ENCODE data around the gene OGDH. TPM values are rescaled to one million over a fixed set of nuclear protein-coding genes. Genes with fewer than 3 reads are reported as not detected.

The OGDH gene
- total RNA-seq, 1 experiment from 2014 or later = 69.1 TPM

DNA sequence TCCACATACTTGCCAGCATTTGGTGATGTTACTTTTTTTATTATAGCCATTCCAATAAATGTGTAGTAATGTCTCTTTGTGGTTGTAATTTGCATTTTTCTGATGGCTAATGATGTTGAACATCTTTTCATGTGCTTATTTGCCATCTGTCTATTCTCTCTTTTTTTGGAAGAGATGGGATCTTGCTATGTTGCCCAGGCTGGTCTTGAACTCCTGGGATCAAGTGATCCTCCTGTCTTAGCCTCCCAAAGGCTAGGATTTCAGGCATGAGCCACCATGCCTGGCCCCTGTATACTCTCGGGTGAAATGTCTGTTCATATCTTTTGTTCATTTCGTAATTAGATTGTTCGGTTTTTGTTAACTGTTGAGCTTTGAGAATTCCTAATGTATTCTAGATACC is 3.4 kb downstream of the OGDH start:
- Histone ChIP-seq H3K9me2 (ENCODE audit: insufficient read depth) (no peaks in the 10 kb centered on the region), H3K36me3 (ENCODE audit: control insufficient read depth in 1 of 2, insufficient read depth in 2 of 2, low read length in 2 of 2) (no peaks in the 10 kb centered on the region), H3K9ac (ENCODE audit: low read length) (no peak overlapping the region), H4K20me1 (ENCODE audit: insufficient read depth) (no peaks in the 10 kb centered on the region), H3K4me1 (ENCODE audit: control insufficient read depth in 1 of 2, insufficient read depth in 2 of 2, low read length in 2 of 2) (peaks cover 17 to 35% of the 10 kb centered on the region in 2 experiments), H2AFZ (ENCODE audit: low read depth, low read length, poor library complexity, severe bottlenecking) (no peak overlapping the region), H3K27me3 (ENCODE audit: insufficient read depth, low read length) (no peaks in the 10 kb centered on the region), H3K4me3 (replicated peaks in 1 of 2; ENCODE audit: low read depth in 1 of 2, low read length in 2 of 2) (no peak overlapping the region), H3K4me2 (ENCODE audit: low read length) (no peak overlapping the region), H3K27ac (ENCODE audit: low read depth, low read length) (no peak overlapping the region), H3K79me2 (ENCODE audit: insufficient read depth, low read length) (peaks cover 75% of the 10 kb centered on the region), H3K9me3 (ENCODE audit: control insufficient read depth in 1 of 2, insufficient read depth in 1 of 2, low read depth in 1 of 2, low read length in 2 of 2) (no peaks in the 10 kb centered on the region)
- RAD21 ChIA-PET (ENCODE audit: low non-redundant PET in 1 of 2, low total read pairs in 2 of 2, uncharacterized antibody in 2 of 2, unreplicated experiment in 2 of 2) = no interaction called here
- TF ChIP-seq TCF7L2 (IDR thresholded peaks at IDR 0.05; ENCODE audit: borderline replicate concordance, extremely low read depth, insufficient read depth, insufficient read length) = no peak
- TF ChIP-seq ZNF274 (IDR thresholded peaks at IDR 0.05; ENCODE audit: low read depth, low read length) = no peak
- no peak for TF ChIP-seq YY1 (IDR thresholded peaks at IDR 0.05; ENCODE audit: extremely low read depth, insufficient replicate concordance, low read depth, low read length)
- TF ChIP-seq CBX3 (IDR thresholded peaks at IDR 0.05; ENCODE audit: low read depth) = no peak
- no peak for TF ChIP-seq POLR2AphosphoS5 (IDR thresholded peaks at IDR 0.05; ENCODE audit: low read depth, low read length)
- TF ChIP-seq ZFX (IDR thresholded peaks at IDR 0.05) = no peak
- no peak for TF ChIP-seq ELF1 (IDR thresholded peaks at IDR 0.05; ENCODE audit: borderline replicate concordance, low read depth)
- TF ChIP-seq, protein P1, sequence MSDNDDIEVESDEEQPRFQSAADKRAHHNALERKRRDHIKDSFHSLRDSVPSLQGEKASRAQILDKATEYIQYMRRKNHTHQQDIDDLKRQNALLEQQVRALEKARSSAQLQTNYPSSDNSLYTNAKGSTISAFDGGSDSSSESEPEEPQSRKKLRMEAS (IDR thresholded peaks at IDR 0.05) = no peak
- DNase-seq (ENCODE audit: low read depth, low spot score) = no peak
- CTCF ChIA-PET = no interaction called here
- POLR2A ChIA-PET = no interaction called here
- intact Hi-C loops (cut with micrococcal nuclease) = loop anchor here (5.0 kb wide), 1 partner anchor 137 kb away; the partner anchor contains the start of gene ZMIZ2
- ATAC-seq = no peak
- BruUV-seq (replicated peaks) = no TSS peak

DNA sequence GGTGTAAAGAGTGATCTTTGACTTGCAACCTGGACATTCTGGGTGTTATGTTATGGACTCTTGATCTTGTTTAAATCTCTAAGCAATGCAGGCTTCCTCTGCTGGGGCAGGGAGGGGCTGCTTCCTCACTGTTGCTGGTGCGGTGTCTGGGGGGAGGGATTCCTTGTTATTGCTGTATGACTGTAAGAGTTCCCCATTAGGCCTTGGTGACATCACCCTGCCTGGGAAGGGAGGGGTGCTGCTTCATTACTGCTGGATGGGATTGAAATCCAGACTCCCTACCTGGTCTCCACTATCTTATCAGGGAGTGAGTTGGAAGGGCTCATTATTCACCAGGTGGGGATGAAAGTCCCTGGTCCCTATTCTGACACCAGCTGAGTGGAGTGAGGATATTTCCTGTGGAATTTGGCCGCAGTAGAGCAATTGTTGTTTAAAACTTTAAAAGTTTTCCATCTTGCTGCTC is 8.8 kb downstream of the OGDH start:
- Histone ChIP-seq H4K20me1 (ENCODE audit: insufficient read depth) (no peaks in the 10 kb centered on the region), H3K36me3 (ENCODE audit: control insufficient read depth in 1 of 2, insufficient read depth in 2 of 2, low read length in 2 of 2) (no peaks in the 10 kb centered on the region; a peak in 1 of 4 replicates), H3K9ac (ENCODE audit: low read length) (0 out of 2 replicates have a peak overlapping the region, but pooled peaks have one; percentile 11), H3K9me3 (ENCODE audit: control insufficient read depth in 1 of 2, insufficient read depth in 1 of 2, low read depth in 1 of 2, low read length in 2 of 2) (no peaks in the 10 kb centered on the region), H3K27ac (ENCODE audit: low read depth, low read length) (no peak overlapping the region), H3K4me1 (ENCODE audit: control insufficient read depth in 1 of 2, insufficient read depth in 2 of 2, low read length in 2 of 2) (peaks cover 13 to 50% of the 10 kb centered on the region in 2 experiments), H3K4me3 (replicated peaks in 1 of 2; ENCODE audit: low read depth in 1 of 2, low read length in 2 of 2) (no peak overlapping the region), H3K4me2 (ENCODE audit: low read length) (peak overlapping the region; percentile 4; the same call in 1 of the 2 replicates), H3K27me3 (ENCODE audit: insufficient read depth, low read length) (no peaks in the 10 kb centered on the region), H2AFZ (ENCODE audit: low read depth, low read length, poor library complexity, severe bottlenecking) (no peak overlapping the region), H3K9me2 (ENCODE audit: insufficient read depth) (no peaks in the 10 kb centered on the region), H3K79me2 (ENCODE audit: insufficient read depth, low read length) (peaks cover 92% of the 10 kb centered on the region)
- ATAC-seq = peak; percentile 34; the same call in 1 of the 2 replicates
- intact Hi-C loops (cut with micrococcal nuclease) = no loop called here
- ChIA-PET POLR2A (no interaction called here), RAD21 (ENCODE audit: low non-redundant PET in 1 of 2, low total read pairs in 2 of 2, uncharacterized antibody in 2 of 2, unreplicated experiment in 2 of 2) (no interaction called here), CTCF (no interaction called here)
- no peak for DNase-seq (ENCODE audit: low read depth, low spot score)
- BruUV-seq (replicated peaks) = no TSS peak
- TF ChIP-seq SRF (IDR thresholded peaks at IDR 0.05; ENCODE audit: low read depth) (no peak), FOSL1 (IDR thresholded peaks at IDR 0.05; ENCODE audit: low read depth) (no peak), TCF7L2 (IDR thresholded peaks at IDR 0.05; ENCODE audit: borderline replicate concordance, extremely low read depth, insufficient read depth, insufficient read length) (no peak), EGR1 (IDR thresholded peaks at IDR 0.05; ENCODE audit: low read depth) (no peak), ELF1 (IDR thresholded peaks at IDR 0.05; ENCODE audit: borderline replicate concordance, low read depth) (no peak), CEBPB (IDR thresholded peaks at IDR 0.05; ENCODE audit: low read depth) (no peak)
- TF ChIP-seq, protein P2, sequence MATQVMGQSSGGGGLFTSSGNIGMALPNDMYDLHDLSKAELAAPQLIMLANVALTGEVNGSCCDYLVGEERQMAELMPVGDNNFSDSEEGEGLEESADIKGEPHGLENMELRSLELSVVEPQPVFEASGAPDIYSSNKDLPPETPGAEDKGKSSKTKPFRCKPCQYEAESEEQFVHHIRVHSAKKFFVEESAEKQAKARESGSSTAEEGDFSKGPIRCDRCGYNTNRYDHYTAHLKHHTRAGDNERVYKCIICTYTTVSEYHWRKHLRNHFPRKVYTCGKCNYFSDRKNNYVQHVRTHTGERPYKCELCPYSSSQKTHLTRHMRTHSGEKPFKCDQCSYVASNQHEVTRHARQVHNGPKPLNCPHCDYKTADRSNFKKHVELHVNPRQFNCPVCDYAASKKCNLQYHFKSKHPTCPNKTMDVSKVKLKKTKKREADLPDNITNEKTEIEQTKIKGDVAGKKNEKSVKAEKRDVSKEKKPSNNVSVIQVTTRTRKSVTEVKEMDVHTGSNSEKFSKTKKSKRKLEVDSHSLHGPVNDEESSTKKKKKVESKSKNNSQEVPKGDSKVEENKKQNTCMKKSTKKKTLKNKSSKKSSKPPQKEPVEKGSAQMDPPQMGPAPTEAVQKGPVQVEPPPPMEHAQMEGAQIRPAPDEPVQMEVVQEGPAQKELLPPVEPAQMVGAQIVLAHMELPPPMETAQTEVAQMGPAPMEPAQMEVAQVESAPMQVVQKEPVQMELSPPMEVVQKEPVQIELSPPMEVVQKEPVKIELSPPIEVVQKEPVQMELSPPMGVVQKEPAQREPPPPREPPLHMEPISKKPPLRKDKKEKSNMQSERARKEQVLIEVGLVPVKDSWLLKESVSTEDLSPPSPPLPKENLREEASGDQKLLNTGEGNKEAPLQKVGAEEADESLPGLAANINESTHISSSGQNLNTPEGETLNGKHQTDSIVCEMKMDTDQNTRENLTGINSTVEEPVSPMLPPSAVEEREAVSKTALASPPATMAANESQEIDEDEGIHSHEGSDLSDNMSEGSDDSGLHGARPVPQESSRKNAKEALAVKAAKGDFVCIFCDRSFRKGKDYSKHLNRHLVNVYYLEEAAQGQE (IDR thresholded peaks at IDR 0.05; ENCODE audit: low read depth) = no peak
- TF ChIP-seq, protein P3, sequence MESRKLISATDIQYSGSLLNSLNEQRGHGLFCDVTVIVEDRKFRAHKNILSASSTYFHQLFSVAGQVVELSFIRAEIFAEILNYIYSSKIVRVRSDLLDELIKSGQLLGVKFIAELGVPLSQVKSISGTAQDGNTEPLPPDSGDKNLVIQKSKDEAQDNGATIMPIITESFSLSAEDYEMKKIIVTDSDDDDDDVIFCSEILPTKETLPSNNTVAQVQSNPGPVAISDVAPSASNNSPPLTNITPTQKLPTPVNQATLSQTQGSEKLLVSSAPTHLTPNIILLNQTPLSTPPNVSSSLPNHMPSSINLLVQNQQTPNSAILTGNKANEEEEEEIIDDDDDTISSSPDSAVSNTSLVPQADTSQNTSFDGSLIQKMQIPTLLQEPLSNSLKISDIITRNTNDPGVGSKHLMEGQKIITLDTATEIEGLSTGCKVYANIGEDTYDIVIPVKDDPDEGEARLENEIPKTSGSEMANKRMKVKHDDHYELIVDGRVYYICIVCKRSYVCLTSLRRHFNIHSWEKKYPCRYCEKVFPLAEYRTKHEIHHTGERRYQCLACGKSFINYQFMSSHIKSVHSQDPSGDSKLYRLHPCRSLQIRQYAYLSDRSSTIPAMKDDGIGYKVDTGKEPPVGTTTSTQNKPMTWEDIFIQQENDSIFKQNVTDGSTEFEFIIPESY (IDR thresholded peaks at IDR 0.05; ENCODE audit: extremely low read depth, insufficient replicate concordance, low read length) = no peak

Data from HCT116 (cell line).